OCI-LY3 (cell line): Measurements from ENCODE around the gene NUDT17.

Source experiments
- H2AFZ ChIP-seq: fragments of 200-600, 300-600 bp; shearing (Covaris generic); 2 replicates; pipeline ENCODE4 v1.6.0; 2014; ENCODE audit warnings: antibody characterized with exemption, low read depth, low read length
- H3K27ac ChIP-seq: fragments of 200-600, 300-600 bp; sonication (generic); 2 replicates; pipeline ENCODE4 v1.5.1; 2014; ENCODE audit warnings: mild to moderate bottlenecking, low read length, moderate library complexity, mixed read lengths
- H3K27me3 ChIP-seq: fragments of 200-600, 300-600 bp; sonication (generic); 2 replicates; pipeline ENCODE4 v1.6.1; 2014; ENCODE audit warnings: low read depth, low read length, mixed read lengths
- H3K36me3 ChIP-seq: fragments of 200-600, 300-600 bp; sonication (generic); replicated peaks from 2 replicates; pipeline ENCODE3; 2014; ENCODE audit warnings: low read depth, low read length, mixed read lengths
- H3K4me1 ChIP-seq: fragments of 300-600, 200-600 bp; sonication (generic); 2 replicates; pipeline ENCODE4 v1.6.1; 2014; ENCODE audit warnings: low read length, mixed read lengths
- H3K4me2 ChIP-seq: fragments of 200-600, 300-600 bp; sonication (generic); 2 replicates; pipeline ENCODE4 v1.6.1; 2014; ENCODE audit warnings: low read length, mixed read lengths
- H3K4me3 ChIP-seq: fragments of 300-600, 200-600 bp; sonication (generic); 2 replicates; pipeline ENCODE4 v1.5.1; 2014; ENCODE audit warnings: antibody characterized with exemption, mild to moderate bottlenecking, low read length, moderate library complexity
- H3K79me2 ChIP-seq: fragments of 300-600, 200-600 bp; shearing (Covaris generic); 2 replicates; pipeline ENCODE4 v1.6.1; 2014; ENCODE audit warnings: mild to moderate bottlenecking, low read length, mixed read lengths
- H3K9ac ChIP-seq: fragments of 300-600, 200-600 bp; shearing (Covaris generic); 2 replicates; pipeline ENCODE4 v1.6.0; 2014; ENCODE audit warnings: mild to moderate bottlenecking, low read length, moderate library complexity
- H3K9me3 ChIP-seq: fragments of 200-600, 300-600 bp; shearing (Covaris generic); 2 replicates; pipeline ENCODE4 v1.6.1; 2014; ENCODE audit warnings: low read length, mixed read lengths; ENCODE audit not compliant: insufficient read depth
- H4K20me1 ChIP-seq: fragments of 200-600, 300-600 bp; sonication (generic); 2 replicates; pipeline ENCODE4 v1.6.1; 2016; ENCODE audit warnings: low read length, mixed read lengths; ENCODE audit not compliant: insufficient read depth
- CTCF ChIP-seq: fragments of 200-600, 300-600 bp; sonication (generic); IDR thresholded peaks from 2 replicates; pipeline ENCODE4 v1.5.1; 2014; ENCODE audit warnings: antibody characterized with exemption, low read length, low read depth
- EZH2phosphoT487 ChIP-seq: fragments of 200-600 bp; shearing (Covaris generic); IDR thresholded peaks from 2 replicates; pipeline ENCODE4 v1.6.1; 2018; ENCODE audit warnings: antibody characterized with exemption, mixed run types, low read depth

Gene NUDT17

GRCh38 chr1:145884675-145885074 is 39.2 kb downstream of the NUDT17 start:
- H3K27me3 ChIP-seq = peaks cover 28% of the 10 kb centered on the region
- peaks cover 17% of the 10 kb centered on the region for H3K4me1 ChIP-seq
- H3K9ac ChIP-seq = no peak overlapping the region
- no peaks in the 10 kb centered on the region for H3K36me3 ChIP-seq
- no peak overlapping the region for H2AFZ ChIP-seq
- TF ChIP-seq CTCF (no peak), EZH2phosphoT487 (no peak)
- no peaks in the 10 kb centered on the region for H4K20me1 ChIP-seq
- H3K27ac ChIP-seq = no peak overlapping the region
- no peaks in the 10 kb centered on the region for H3K9me3 ChIP-seq
- no peaks in the 10 kb centered on the region for H3K79me2 ChIP-seq
- no peak overlapping the region for H3K4me2 ChIP-seq
- H3K4me3 ChIP-seq = no peak overlapping the region

DNA sequence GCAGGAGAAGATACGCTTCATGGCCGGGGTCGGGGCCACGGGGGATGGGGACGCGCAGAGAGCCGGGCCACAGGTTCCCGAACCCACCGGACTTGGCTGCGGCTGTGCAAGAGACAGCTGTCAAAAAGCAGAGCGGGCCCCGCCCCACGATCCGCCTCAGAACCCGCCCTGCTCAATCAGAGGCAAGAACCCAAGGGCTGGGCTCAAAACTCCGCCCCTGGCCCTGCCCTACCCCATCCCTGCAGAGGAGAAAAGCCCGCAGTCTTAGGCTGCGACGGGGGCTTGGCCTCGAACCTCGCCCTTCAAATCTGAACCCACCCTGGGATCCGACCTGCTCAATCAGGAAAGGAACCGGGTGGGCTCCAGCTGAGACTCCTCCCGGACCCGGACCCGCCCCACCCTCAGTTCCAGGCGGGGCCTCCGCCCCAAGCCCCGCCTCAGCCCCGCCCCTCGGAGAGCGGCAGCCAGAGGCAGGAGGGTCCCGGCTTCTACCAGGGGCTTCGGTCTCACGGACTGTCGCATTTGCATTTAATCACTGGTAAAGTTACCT is 40.4 kb downstream of the NUDT17 start, which contains the start of gene ANKRD35:
TSS of gene ANKRD35 (minus strand) at position 129 of the 550 bp plus-strand sequence. CDS start at position 21, 108 bp downstream.
- Histone ChIP-seq H3K27ac (no peak within 1 kb of the TSS), H3K9me3 (no peaks in the 10 kb centered on the region), H3K79me2 (no peaks in the 10 kb centered on the region), H3K4me2 (peak within 1 kb of the TSS; percentile 93), H3K9ac (no peak within 1 kb of the TSS; the same call in 1 of the 2 replicates), H3K4me3 (peak within 1 kb of the TSS; percentile 87), H4K20me1 (no peaks in the 10 kb centered on the region), H3K27me3 (peaks cover 28% of the 10 kb centered on the region), H3K4me1 (peaks cover 17% of the 10 kb centered on the region), H2AFZ (peak within 1 kb of the TSS; percentile 94), H3K36me3 (no peaks in the 10 kb centered on the region)
- TF ChIP-seq EZH2phosphoT487 (no peak), CTCF (no peak)

- Histone ChIP-seq H3K36me3 (no peaks in the 10 kb centered on the region), H2AFZ (peak overlapping the region; percentile 94; the same call in 1 of the 2 replicates), H3K27ac (no peak overlapping the region), H4K20me1 (no peaks in the 10 kb centered on the region), H3K4me3 (peak overlapping the region; percentile 87), H3K4me1 (peaks cover 17% of the 10 kb centered on the region), H3K9ac (no peak overlapping the region; the same call in 1 of the 2 replicates), H3K4me2 (peak overlapping the region; percentile 93), H3K9me3 (no peaks in the 10 kb centered on the region), H3K27me3 (peaks cover 26% of the 10 kb centered on the region), H3K79me2 (no peaks in the 10 kb centered on the region)
- no peak for TF ChIP-seq EZH2phosphoT487
- TF ChIP-seq CTCF = no peak
Measured at GRCh38 chr1:145886390-145886789, 41.0 kb downstream of the NUDT17 start.

DNA sequence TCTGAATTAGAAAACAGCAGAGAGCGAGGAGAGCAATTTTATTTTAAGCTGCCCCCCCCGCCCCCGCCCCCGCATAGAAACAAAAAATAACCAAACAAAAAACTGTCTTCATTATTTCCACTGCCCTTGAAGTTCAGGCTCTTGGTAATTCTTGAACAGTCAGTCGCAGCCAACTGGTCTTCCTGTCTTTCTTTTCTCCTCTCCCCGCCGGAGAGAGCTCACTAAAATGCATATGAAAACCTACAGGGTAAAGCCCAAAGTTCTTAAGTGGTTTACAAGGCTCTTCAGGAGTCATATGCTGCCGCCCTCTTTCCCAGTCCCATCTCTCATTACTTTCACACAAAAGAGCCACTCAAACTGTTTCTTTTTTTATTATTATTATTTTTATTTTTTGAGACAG is 41.4 kb downstream of the NUDT17 start:
- no peak overlapping the region for H3K27ac ChIP-seq
- no peak for TF ChIP-seq EZH2phosphoT487
- H3K9me3 ChIP-seq = no peaks in the 10 kb centered on the region
- no peaks in the 10 kb centered on the region for H3K79me2 ChIP-seq
- peaks cover 17% of the 10 kb centered on the region for H3K4me1 ChIP-seq
- no peak overlapping the region for H3K4me3 ChIP-seq
- H3K4me2 ChIP-seq = no peak overlapping the region
- no peak overlapping the region for H3K9ac ChIP-seq
- no peak overlapping the region for H2AFZ ChIP-seq
- H4K20me1 ChIP-seq = no peaks in the 10 kb centered on the region
- H3K36me3 ChIP-seq = no peaks in the 10 kb centered on the region
- H3K27me3 ChIP-seq = peaks cover 23% of the 10 kb centered on the region
